Progenitor cell of endocrine pancreas (in vitro differentiated cells): ENCODE measurements around the gene ADGRL3. TPM values are rescaled to one million over a fixed set of nuclear protein-coding genes. Genes with fewer than 3 reads are reported as not detected.

Experiments
- DNase-seq: peaks from one replicate; pipeline ENCODE4 v3.0.0; 2021; ENCODE audit warnings: low spot score; ENCODE audit not compliant: unreplicated experiment
- H3K27ac Mint-ChIP-seq: 2 replicates; pipeline ENCODE4 v1.8.0; 2021; ENCODE audit warnings: mild to moderate bottlenecking, moderate library complexity, mixed read lengths
- H3K27me3 Mint-ChIP-seq: 2 replicates; pipeline ENCODE4 v1.8.0; 2021; ENCODE audit warnings: mixed read lengths
- H3K36me3 Mint-ChIP-seq: 2 replicates; pipeline ENCODE4 v1.8.0; 2022; ENCODE audit warnings: mixed read lengths; ENCODE audit not compliant: insufficient read depth
- H3K4me1 Mint-ChIP-seq: 2 replicates; pipeline ENCODE4 v1.8.0; 2021; ENCODE audit warnings: low read depth, mixed read lengths
- H3K4me3 Mint-ChIP-seq: 2 replicates; pipeline ENCODE4 v1.8.0; 2021; ENCODE audit warnings: low read depth, mild to moderate bottlenecking, moderate library complexity, mixed read lengths
- H3K9me3 Mint-ChIP-seq: 2 replicates; pipeline ENCODE4 v1.8.0; 2021; ENCODE audit warnings: low read depth, mixed read lengths
- total RNA-seq: library from RNA; stranded (reverse); gene quantifications from 2 replicates; pipeline ENCODE4 v1.2.1, GENCODE V29; 2021
- TF ChIP-seq, protein P1 (sequence below): fragments of 200-600 bp; sonication (generic); IDR thresholded peaks from one replicate; pipeline ENCODE4 v1.5.0; 2021; ENCODE audit warnings: antibody characterized with exemption, mild to moderate bottlenecking; ENCODE audit not compliant: unreplicated experiment

Gene ADGRL3
- total RNA-seq, 1 donor from 2014 or later, result 5.6 TPM

DNA sequence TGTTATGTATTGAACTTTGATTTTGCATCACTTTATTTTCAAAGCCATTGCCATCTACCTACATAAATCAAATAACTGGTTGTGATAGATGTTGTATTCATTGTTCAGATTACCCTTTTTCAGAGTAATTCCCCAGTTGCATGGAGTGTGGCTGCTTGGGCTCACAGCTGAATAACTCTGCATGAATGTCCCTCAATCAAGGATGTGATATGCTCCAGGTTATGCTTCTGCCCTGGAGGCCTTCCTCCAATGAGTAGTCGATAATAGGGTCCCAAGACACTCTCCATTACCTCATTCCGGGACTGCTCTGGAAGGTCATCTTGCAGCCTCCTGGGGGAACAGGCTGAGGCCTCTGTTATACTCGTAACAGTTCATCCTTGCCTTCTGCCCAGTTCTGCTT is 251.8 kb downstream of the ADGRL3 start:
- no peak overlapping the region for H3K27ac Mint-ChIP-seq
- DNase-seq, result no peak
- no peaks in the 10 kb centered on the region for H3K36me3 Mint-ChIP-seq
- no peak overlapping the region for H3K4me3 Mint-ChIP-seq
- TF ChIP-seq, protein P1, sequence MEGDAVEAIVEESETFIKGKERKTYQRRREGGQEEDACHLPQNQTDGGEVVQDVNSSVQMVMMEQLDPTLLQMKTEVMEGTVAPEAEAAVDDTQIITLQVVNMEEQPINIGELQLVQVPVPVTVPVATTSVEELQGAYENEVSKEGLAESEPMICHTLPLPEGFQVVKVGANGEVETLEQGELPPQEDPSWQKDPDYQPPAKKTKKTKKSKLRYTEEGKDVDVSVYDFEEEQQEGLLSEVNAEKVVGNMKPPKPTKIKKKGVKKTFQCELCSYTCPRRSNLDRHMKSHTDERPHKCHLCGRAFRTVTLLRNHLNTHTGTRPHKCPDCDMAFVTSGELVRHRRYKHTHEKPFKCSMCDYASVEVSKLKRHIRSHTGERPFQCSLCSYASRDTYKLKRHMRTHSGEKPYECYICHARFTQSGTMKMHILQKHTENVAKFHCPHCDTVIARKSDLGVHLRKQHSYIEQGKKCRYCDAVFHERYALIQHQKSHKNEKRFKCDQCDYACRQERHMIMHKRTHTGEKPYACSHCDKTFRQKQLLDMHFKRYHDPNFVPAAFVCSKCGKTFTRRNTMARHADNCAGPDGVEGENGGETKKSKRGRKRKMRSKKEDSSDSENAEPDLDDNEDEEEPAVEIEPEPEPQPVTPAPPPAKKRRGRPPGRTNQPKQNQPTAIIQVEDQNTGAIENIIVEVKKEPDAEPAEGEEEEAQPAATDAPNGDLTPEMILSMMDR, result no peak
- no peaks in the 10 kb centered on the region for H3K27me3 Mint-ChIP-seq
- H3K9me3 Mint-ChIP-seq, result no peaks in the 10 kb centered on the region
- peaks cover 8% of the 10 kb centered on the region for H3K4me1 Mint-ChIP-seq

DNA sequence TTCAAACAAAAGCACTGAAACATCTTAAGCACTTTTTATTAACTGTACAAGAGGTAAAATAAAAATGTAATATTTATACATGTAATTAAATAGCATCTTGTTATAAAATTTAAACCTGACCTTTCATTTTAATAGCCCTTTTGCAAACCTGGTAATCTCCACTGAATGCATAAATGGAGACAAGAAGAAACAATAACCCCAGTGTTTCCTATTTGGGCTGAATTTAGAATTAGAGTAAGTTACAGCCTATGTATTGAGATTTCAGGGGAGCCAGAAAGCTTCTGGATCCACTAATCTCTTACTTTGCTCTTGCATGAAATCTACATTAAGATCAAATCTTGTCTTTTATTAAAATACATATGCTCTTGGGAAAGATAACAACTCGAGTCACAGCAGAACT is 261.8 kb downstream of the ADGRL3 start:
- Mint-ChIP-seq H3K36me3 (no peaks in the 10 kb centered on the region), H3K4me3 (no peak overlapping the region), H3K27me3 (no peaks in the 10 kb centered on the region), H3K9me3 (no peaks in the 10 kb centered on the region), H3K4me1 (no peaks in the 10 kb centered on the region), H3K27ac (no peak overlapping the region)
- TF ChIP-seq, protein P1, result no peak
- no peak for DNase-seq

DNA sequence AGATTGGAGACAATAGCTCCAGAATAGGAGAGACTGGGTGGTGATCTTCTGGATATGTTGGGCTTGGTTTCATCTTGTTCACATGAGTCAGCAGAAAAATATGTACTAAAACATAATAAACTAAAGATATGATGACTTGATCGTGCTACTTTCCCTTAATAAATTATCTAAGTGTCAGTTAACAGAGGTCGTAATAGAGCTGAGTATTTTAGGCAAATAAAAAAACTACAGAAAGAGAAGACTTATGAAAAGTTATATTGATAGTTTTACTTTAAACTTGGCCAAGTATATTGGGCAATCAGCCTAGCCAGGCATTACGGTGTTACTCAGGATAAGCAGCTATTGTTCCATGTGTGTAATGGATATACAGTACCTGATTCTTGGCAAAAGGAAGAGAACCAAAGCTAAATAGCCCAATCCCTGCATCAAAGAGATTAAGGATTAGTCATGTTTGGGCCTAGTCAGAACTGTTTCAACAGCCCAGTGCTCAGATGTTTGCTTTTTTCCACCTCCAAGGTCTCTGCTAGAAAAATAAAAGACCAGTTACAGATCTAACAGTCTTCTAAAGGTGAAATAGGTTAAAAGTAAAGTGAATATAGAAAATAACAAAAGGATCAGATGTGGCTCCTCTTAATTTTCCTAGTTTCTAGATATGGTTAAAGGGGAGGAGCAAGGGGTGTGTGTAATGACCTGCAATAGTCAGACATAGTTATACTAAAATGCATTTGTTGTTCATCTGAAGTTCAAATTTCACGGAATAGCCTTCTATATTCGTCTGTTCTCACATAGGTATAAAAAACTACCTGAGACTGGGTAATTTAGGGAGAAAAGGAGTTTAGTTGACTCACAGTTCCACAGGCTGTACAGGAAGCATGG is 262.6 kb downstream of the ADGRL3 start:
- TF ChIP-seq, protein P1, result no peak
- Mint-ChIP-seq H3K4me1 (no peaks in the 10 kb centered on the region), H3K9me3 (no peaks in the 10 kb centered on the region), H3K4me3 (no peak overlapping the region), H3K36me3 (no peaks in the 10 kb centered on the region), H3K27me3 (no peaks in the 10 kb centered on the region), H3K27ac (no peak overlapping the region)
- no peak for DNase-seq

DNA sequence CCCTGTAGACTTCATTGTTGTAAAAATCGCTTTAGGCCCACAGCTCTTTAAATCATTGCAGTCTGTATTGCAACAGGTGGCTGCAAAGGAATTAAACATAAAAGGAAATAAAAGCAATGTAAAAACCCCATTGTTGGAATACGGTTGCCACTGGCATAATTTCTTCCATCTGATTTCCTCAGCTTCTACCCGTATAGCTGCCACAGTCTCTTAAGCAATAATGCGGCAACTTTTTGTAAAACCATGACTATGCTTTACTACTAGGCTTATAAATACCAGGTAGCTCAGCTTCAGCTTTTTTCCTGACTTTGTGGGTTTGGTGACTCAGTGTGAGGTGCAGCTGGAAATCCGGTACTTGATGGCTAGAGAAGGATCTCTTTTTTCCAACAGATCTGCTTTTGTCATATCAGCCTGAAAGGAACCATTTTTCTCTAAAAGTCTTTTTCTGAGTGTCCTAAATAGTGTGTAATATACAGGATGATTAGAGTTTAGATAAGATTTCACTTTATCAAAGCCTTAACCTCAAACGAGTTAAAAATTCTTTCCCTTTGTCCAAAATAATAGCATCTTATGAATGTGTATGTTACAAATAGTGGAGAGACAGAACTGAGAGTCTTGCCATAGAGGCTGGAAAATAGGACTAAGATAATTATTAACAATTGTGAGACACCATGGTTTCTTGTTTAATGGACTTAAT is 268.0 kb downstream of the ADGRL3 start:
- no peak overlapping the region for H3K27ac Mint-ChIP-seq

DNA sequence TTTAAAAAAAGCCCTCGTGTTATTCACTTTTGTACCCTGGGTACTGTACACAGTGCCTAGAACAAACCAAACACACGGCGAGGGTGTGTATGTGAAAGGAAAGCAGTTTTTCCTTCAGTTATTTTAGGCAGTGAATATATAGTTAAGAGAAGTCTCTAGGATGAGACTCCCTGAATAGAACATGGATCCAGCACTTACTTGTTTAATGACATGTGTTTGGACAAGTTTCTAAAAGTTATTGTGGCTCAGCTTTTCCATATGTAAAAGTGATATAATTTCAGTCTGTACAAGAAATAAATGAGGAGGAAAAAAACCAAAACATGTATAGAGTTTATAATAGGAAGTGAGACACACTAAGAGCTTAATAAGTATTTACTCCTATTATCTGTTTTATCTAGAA is 273.2 kb downstream of the ADGRL3 start:
- no peaks in the 10 kb centered on the region for H3K9me3 Mint-ChIP-seq
- H3K27me3 Mint-ChIP-seq, result no peaks in the 10 kb centered on the region
- no peak for DNase-seq
- no peak overlapping the region for H3K4me3 Mint-ChIP-seq
- no peak overlapping the region for H3K27ac Mint-ChIP-seq
- H3K4me1 Mint-ChIP-seq, result peaks cover 9% of the 10 kb centered on the region
- H3K36me3 Mint-ChIP-seq, result no peaks in the 10 kb centered on the region
- TF ChIP-seq, protein P1, result no peak

More for the DNA sequence above, 268.0 kb downstream of the ADGRL3 start:
- Mint-ChIP-seq H3K9me3 (no peaks in the 10 kb centered on the region), H3K36me3 (no peaks in the 10 kb centered on the region), H3K4me1 (peaks cover 6% of the 10 kb centered on the region), H3K27me3 (no peaks in the 10 kb centered on the region), H3K4me3 (no peak overlapping the region)
- TF ChIP-seq, protein P1, result no peak
- DNase-seq, result no peak
